Esophagus (tissue), 2 donors: Measurements from ENCODE around the gene ZBTB20. TPM values are rescaled to one million over a fixed set of nuclear protein-coding genes. Genes with fewer than 3 reads are reported as not detected.

Experiments
- H3K27ac ChIP-seq, 2 donors: one replicate each; pipeline ENCODE4 v1.5.1; 2013; ENCODE audit warnings: low read depth in 2 of 2, mild to moderate bottlenecking in 2 of 2, inconsistent platforms in 1 of 2, low read length in 1 of 2, moderate library complexity in 1 of 2
- H3K27me3 ChIP-seq, 2 donors: one replicate each; pipeline ENCODE4 v1.6.1; 2013; ENCODE audit warnings: low read length in 2 of 2, control low read depth in 1 of 2, mild to moderate bottlenecking in 1 of 2; ENCODE audit not compliant: insufficient read depth in 2 of 2, control insufficient read depth in 1 of 2
- H3K36me3 ChIP-seq, 2 donors: one replicate each; pipeline ENCODE4 v1.6.1; 2013; ENCODE audit warnings: low read length in 1 of 2; ENCODE audit not compliant: control insufficient read depth in 2 of 2, insufficient read depth in 2 of 2
- H3K4me1 ChIP-seq, 2 donors: one replicate each; pipeline ENCODE4 v1.6.1; 2013; ENCODE audit warnings: low read length in 1 of 2; ENCODE audit not compliant: control insufficient read depth in 2 of 2, insufficient read depth in 2 of 2
- H3K4me3 ChIP-seq, 2 donors: one replicate each; pipeline ENCODE4 v1.5.1; 2013; ENCODE audit warnings: low read length in 2 of 2, mild to moderate bottlenecking in 2 of 2, low read depth in 1 of 2, moderate library complexity in 1 of 2
- H3K9me3 ChIP-seq, 2 donors: one replicate each; pipeline ENCODE4 v1.6.1; 2013; ENCODE audit warnings: mild to moderate bottlenecking in 2 of 2, low read depth in 1 of 2, low read length in 1 of 2, moderate library complexity in 1 of 2; ENCODE audit not compliant: control insufficient read depth in 2 of 2, insufficient read depth in 1 of 2
- WGBS, 2 donors: extraction: QIAGEN DNeasy Blood & Tissue Kit; methylation state at CpG; one replicate each; pipeline ENCODE4 v1.1.7; 2013; 5-methylcytosine and 5-hydroxymethylcytosine counted together
- polyA plus RNA-seq, 2 donors: library from polyadenylated mRNA; stranded (reverse); fragments of 200-250 nt; gene quantifications; one replicate each; pipeline ENCODE4 v1.2.3, GENCODE V29; 2013
- donor health status: healthy with polysubstance abuse.
- donor health status: Bipolar disorder and iron deficiency.

The ZBTB20 gene
- polyA plus RNA-seq, 2 donors: 0.16 to 1.3 TPM

DNA sequence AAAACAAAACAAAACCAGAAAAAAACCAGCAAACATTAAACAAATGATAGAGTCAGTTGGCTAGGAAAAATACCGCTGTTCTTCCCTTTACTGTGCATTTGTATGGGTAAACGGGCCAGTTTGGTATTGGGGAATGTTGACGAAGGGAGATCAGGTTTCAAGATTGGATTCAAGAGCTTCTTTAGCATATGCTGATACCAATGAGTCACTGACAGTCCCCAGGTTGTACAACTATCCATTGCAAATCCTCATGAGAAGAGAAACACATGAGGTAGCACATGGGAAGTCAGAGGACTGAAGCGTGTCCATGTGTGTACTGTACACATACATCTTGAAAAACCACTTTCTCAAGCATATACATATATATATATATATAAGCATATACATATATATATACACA lies 827.6 kb downstream of the ZBTB20 start:
- Histone ChIP-seq H3K9me3 (no peaks in the 10 kb centered on the region), H3K4me1 (no peaks in the 10 kb centered on the region), H3K36me3 (peaks cover 0 to 2% of the 10 kb centered on the region in 2 donors), H3K27ac (no peak overlapping the region), H3K4me3 (no peak overlapping the region), H3K27me3 (no peaks in the 10 kb centered on the region)
- 87 to 91% methylated on average over 4 of the region's 4 CpGs for WGBS, 2 donors

DNA sequence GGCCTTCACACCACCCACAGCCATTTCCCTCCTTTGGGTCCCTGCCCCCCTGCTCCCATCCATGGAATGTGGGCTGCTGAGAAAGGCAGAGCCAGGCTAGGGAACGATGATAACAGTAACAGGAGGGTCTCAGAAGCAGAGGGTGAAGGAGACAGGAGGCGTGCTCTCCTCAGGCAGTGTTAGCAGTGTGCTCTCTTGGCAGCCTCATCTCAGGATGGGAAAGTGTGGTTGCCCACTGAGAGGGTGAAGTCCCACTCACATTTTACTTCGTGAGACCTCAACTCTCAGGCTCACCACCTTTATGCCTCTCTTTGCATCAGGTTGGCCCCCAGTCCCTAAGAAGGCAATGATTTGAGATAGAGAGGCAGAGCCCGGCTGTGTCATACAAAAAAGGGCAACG lies 828.8 kb downstream of the ZBTB20 start:
- Histone ChIP-seq H3K4me1 (no peaks in the 10 kb centered on the region), H3K27me3 (no peaks in the 10 kb centered on the region), H3K4me3 (no peak overlapping the region), H3K36me3 (peaks cover 0 to 2% of the 10 kb centered on the region in 2 donors), H3K9me3 (no peaks in the 10 kb centered on the region), H3K27ac (no peak overlapping the region)
- 84 to 94% methylated on average over 5 of the region's 5 CpGs for WGBS, 2 donors

DNA sequence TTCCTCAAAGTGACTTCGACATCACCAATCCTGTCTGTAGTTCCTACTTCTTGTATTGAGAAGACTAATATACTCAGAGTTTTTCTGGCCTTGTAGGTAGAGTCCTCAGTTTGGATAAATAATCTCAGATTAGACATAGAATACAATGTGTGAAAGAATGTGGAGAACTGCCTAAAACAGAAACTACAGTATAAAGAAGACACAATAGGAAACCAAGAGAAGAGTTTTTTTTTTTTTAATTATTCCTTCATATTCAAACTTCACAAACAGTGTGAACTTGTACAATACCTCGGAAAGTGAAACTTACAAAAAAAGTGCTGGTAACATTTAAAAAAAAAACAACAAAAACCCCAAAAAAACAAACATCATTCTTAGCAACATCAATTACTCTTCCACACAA lies 832.8 kb downstream of the ZBTB20 start:
- no peaks in the 10 kb centered on the region for H3K4me1 ChIP-seq
- no peaks in the 10 kb centered on the region for H3K9me3 ChIP-seq
- H3K27me3 ChIP-seq: no peaks in the 10 kb centered on the region
- H3K27ac ChIP-seq: no peak overlapping the region
- H3K36me3 ChIP-seq: peaks cover 0 to 2% of the 10 kb centered on the region in 2 donors
- 89% methylated on average over 2 of the region's 2 CpGs for WGBS, 2 donors
- no peak overlapping the region for H3K4me3 ChIP-seq

DNA sequence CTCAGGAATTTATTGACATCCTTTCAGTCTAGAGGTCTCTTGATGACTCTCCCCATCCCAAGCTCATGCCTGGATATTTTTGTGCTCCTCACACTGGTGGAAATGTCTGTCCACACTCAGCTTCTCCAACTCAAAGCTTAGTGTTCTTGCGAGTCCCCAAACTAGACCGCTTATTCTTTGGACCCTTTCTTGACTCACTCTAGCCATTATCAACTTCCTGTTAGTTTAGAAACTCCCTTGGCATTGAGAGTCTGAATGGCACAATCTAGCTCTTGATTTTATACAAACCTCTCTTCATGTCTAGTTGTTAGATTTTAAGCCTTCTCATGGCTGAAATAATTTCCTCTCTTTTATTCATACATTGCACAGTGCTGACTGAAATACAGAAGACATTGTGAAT lies 833.7 kb downstream of the ZBTB20 start:
- 84 to 86% methylated on average over 2 of the region's 2 CpGs for WGBS, 2 donors

DNA sequence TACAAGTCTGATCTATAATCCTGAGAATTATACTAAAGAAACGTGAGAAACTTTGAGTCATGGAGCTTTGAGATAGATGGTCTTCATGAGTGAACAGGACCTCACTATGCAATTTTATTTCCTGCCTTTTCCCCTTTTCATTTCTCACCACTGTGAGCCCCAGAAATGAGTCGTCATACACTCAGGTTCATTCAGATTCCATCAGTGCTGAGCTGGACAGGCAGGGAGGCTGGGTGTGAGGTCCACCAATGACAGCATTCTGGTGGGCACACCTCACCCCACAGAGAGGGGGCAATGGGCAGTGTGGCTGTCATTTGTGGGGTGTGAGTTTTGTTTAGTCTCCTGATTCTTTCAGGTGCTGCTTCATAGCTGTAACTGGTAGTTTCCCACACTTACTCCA lies 836.4 kb downstream of the ZBTB20 start:
- Histone ChIP-seq H3K27ac (no peak overlapping the region), H3K36me3 (peaks cover 0 to 2% of the 10 kb centered on the region in 2 donors), H3K9me3 (no peaks in the 10 kb centered on the region), H3K4me3 (no peak overlapping the region), H3K4me1 (no peaks in the 10 kb centered on the region), H3K27me3 (no peaks in the 10 kb centered on the region)
- 65 to 69% methylated on average over 2 of the region's 2 CpGs for WGBS, 2 donors

More for the DNA sequence above, 833.7 kb downstream of the ZBTB20 start:
- Histone ChIP-seq H3K27me3 (no peaks in the 10 kb centered on the region), H3K4me3 (no peak overlapping the region), H3K27ac (no peak overlapping the region), H3K4me1 (no peaks in the 10 kb centered on the region), H3K36me3 (peaks cover 0 to 2% of the 10 kb centered on the region in 2 donors), H3K9me3 (no peaks in the 10 kb centered on the region)

DNA sequence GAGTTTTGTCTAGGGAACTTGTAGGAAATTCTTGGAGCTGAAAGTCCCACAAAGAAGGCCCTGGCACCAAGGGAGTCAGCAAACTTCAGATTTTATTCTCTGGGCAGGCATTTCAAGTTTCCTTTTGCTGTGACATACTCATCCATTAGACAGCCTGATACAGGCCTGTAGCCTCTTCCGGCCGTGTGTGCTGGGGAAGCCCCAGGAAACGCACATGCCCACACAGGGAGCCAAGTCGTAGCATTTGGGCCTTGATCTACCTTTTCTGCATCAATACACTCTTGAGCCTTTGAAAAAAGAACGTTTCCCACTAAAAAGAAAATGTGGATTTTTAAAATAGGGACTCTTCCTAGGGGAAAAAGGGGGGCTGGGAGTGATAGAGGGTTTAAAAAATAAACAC lies 838.3 kb downstream of the ZBTB20 start:
- Histone ChIP-seq H3K27ac (peak overlapping the region in 1 of 2 donors; percentile 27), H3K27me3 (no peaks in the 10 kb centered on the region), H3K36me3 (no peaks in the 10 kb centered on the region), H3K4me1 (no peaks in the 10 kb centered on the region), H3K4me3 (no peak overlapping the region), H3K9me3 (no peaks in the 10 kb centered on the region)
- 63 to 66% methylated on average over 5 of the region's 5 CpGs for WGBS, 2 donors

DNA sequence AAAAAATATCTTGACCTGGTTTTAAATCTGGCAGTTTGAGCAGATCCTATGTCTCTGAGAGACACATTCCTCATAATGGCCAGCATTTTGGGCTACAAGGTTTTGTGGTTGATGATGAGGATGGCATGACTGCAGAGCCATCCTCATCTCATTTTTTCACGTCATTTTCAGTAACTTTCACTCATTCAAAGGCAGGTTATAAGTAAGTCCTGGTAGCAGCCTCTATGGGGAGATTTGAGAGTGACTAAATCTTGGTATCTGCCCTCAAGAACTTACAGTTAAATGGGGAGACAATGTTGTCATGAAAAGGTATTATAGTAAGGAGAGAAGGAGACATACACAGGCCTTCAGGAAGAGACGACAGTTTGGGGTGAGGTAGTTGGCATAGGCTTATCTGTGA lies 838.7 kb downstream of the ZBTB20 start:
- Histone ChIP-seq H3K4me3 (no peak overlapping the region), H3K9me3 (no peaks in the 10 kb centered on the region), H3K27me3 (no peaks in the 10 kb centered on the region), H3K4me1 (no peaks in the 10 kb centered on the region), H3K27ac (peak overlapping the region in 1 of 2 donors; percentile 27), H3K36me3 (no peaks in the 10 kb centered on the region)
- WGBS, 2 donors: 69 to 72% methylated on average over 2 of the region's 2 CpGs

DNA sequence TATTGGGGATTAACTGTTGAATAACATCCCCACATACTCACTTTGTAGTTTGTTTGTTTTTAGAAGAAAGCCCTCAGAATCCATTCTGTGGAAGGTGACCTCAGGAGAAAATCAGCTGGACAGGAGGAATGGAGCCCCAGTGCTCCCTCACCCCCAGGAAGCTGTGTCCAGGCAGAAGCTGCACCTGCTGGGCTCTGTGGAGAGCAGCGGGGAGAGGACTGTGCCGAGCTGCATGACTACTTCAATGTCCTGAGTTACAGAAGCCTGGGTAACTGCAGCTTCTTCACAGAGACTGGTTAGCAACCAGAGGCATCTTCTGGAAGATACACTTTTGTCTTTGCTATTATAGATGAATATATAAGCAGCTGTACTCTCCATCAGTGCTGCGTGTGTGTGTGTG lies 839.3 kb downstream of the ZBTB20 start:
- no peak overlapping the region for H3K27ac ChIP-seq
- no peak overlapping the region for H3K4me3 ChIP-seq
- H3K27me3 ChIP-seq: no peaks in the 10 kb centered on the region
- no peaks in the 10 kb centered on the region for H3K9me3 ChIP-seq
- 64 to 73% methylated on average over 3 of the region's 3 CpGs for WGBS, 2 donors
- no peaks in the 10 kb centered on the region for H3K4me1 ChIP-seq
- no peaks in the 10 kb centered on the region for H3K36me3 ChIP-seq

DNA sequence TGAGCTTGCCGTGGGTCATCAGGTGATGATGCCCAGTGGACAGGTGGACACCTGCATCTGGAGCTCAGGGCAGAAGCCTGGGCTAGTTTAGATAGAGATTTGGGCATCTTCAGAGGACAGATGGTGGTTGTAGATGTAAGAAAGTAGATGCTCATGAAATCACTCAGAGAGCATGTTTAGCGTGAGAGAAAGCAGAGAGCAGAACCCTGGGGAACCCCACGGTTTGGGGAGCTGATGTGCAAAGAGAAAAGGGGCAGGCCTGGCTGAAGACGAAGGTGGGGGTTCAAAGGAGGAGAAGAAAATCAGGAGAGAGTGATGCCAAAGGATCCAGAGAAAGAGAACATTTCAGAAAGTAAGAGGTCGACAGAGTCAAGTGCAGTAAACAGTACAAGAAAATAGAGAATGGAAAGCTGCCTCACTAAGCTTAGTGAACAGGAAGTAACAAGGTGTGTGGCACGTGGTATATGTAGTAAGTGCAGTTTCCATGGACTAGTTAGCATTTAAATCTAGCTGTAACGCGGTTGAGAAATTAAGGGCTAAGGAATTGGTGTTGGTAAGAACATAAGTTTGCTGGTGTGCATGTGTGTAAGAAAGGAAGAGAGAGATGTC lies 839.8 kb downstream of the ZBTB20 start:
- WGBS, 2 donors: 71 to 72% methylated on average over 8 of the region's 8 CpGs

DNA sequence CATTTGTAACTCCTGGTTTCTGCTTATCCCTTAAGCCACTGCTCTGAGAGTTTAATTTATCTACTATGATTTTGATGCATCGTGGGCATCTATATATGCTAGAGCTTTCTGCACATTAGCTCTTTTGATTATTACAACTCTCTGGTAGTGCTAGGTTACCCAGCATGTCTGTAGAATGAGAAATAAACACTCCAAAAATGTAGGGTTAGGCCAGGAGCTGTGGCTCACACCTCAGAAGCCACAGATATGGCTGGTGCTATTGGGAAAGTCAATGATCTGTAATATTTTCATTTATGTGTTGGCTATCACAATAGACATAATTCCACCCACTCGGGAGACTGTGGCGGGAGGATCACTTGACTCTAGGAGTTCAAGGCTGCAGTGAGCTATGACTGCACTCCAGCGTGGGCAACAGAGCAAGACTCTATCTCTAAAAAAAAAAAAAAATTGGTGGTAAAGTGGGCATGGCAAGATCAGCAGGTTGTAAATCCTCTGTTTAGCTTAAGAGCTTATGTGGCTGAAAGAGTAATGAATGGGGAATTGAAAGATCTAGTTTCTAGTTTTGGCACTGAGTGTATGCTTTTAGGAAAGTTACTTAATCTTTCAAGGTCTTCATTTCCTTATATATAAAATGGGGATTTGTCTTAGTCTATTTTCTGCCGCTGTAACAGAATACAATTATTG lies 847.0 kb downstream of the ZBTB20 start:
- Histone ChIP-seq H3K9me3 (no peaks in the 10 kb centered on the region), H3K4me1 (no peaks in the 10 kb centered on the region), H3K27me3 (no peaks in the 10 kb centered on the region), H3K36me3 (no peaks in the 10 kb centered on the region), H3K27ac (no peak overlapping the region), H3K4me3 (no peak overlapping the region)
- WGBS, 2 donors: 81 to 86% methylated on average over 5 of the region's 5 CpGs

More for the DNA sequence above, 839.8 kb downstream of the ZBTB20 start:
- H3K9me3 ChIP-seq: no peaks in the 10 kb centered on the region
- H3K36me3 ChIP-seq: no peaks in the 10 kb centered on the region
- H3K27me3 ChIP-seq: no peaks in the 10 kb centered on the region
- H3K4me3 ChIP-seq: no peak overlapping the region
- no peaks in the 10 kb centered on the region for H3K4me1 ChIP-seq
- H3K27ac ChIP-seq: no peak overlapping the region
